Activated CD4-positive, CD25-positive, alpha-beta regulatory T cell treated with anti-CD3 and anti-CD28 coated beads, Interleukin-2, amount 50 U/mL, for 16 hours (primary cell): ENCODE data around the gene TTC23.

Experiments used
- DNase-seq: peaks from one replicate; pipeline ENCODE4 v3.0.0-alpha.2; 2020; ENCODE audit warnings: low read depth, low spot score

The TTC23 gene

GRCh38 chr15:99165020-99165790 lies 84.2 kb downstream of the TTC23 start:
- no peak for DNase-seq

GRCh38 chr15:99164119-99164518 lies 85.3 kb downstream of the TTC23 start:
- DNase-seq, result no peak

- DNase-seq, result no peak
Measured at GRCh38 chr15:99163271-99164062, 85.9 kb downstream of the TTC23 start.

- DNase-seq, result no peak
Measured at GRCh38 chr15:99158626-99159412, 90.6 kb downstream of the TTC23 start.

DNA sequence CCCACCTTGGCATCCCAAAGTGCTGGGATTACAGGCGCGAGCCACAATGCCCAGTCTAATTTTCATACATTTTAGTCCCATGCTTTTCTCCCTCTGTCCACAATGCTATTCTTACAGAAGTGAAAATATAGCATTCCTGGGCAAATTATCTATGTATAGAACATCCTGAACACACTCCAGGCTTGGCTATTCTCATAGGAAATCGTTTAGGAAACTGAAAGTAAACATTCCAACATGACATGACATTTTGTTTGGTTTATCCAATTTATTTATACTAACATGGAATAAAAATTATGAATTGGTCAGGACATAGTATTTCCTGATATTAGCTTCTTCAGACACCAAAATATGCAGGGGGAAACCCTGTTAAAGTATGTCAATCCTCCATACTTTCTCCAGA lies 91.9 kb downstream of the TTC23 start:
- no peak for DNase-seq

DNA sequence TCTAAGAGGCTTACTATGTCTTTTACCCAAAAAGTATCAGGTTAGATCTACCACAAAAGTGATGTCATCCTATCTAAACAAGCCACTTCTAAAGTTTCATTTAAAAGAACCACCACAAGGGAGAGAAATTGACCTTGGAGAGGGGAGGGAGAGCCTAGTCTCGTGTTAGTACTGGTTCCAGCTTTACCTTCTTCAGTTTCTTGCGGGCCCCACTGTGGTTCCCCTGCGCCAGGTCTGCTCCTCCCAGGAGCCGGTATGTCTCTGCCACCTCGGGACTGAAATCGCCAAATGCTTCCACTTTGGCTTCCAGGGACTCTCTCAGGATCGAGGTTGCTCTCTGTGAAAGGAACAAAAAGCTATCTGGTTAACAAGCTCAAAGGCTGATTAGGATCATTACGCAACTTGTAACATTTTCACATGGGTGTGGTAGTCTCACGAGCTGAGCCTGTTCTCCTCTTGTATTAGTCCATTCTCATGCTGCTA lies 93.4 kb downstream of the TTC23 start:
- DNase-seq, result no peak

DNA sequence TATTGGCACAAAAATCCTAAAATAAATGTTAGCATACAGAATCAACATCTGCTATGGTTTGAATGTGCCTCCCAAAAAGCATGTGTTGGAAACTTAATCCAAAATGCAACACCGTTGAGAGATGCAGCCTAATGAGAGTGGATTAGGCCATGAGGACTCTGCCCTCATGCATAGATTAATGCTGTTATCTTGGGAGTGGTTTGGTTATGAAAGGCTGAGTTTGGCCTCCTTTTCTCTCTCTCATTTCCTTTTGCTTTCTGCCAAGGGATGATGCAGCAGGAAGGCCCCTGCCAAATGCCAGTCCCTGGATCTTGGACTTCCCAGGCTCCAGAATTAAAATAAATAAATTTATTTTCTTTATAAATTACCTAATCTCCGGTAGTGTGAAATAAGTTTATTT lies 95.1 kb downstream of the TTC23 start:
- DNase-seq, result no peak

DNA sequence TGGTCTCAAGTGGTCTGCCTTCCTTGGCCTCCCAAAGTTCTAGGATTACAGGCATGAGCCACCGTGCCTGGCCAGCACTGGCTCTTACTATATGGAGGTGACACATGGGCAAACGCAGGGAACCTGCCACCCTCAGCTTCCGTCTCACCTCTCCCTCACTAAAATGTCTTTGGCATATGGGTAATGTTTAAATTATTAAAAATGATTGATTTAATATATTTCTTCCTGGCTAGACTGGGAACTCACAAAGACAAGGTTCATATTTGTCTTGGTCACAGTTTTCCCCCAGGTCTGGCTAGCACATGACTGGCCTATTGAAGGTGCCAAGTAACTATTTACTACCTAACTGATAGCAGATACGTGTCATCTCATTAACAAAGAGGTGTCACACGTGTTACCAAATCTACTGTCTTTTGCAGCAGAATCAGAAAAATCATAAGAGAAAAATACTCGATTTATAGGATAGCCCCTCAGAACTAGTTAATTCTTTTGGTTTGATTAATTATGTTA lies 96.3 kb downstream of the TTC23 start:
- no peak for DNase-seq

DNA sequence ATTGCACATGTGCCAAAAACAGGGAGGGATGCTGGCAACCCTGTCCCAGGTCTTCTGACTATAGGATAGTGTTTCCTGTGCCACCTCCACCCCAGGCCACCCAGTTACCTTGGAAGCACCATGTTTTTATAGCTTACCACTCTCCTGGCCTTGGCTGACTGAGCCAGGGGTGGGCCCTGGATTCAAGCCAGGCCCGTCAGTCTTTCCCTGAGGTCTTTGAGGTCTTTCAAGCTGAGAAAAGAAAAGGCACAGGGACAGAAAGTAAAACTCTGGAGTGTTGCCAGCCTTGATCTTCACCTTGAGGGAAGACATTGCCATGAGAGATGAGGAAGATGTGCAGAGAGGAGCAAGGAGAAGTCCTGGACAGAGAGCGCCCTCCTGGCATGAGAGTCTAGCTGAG lies 98.2 kb downstream of the TTC23 start:
- no peak for DNase-seq

GRCh38 chr15:99149366-99149765 lies 100.0 kb downstream of the TTC23 start:
- DNase-seq, result no peak

- DNase-seq, result no peak
Measured at GRCh38 chr15:99148851-99149276, 100.5 kb downstream of the TTC23 start.

DNA sequence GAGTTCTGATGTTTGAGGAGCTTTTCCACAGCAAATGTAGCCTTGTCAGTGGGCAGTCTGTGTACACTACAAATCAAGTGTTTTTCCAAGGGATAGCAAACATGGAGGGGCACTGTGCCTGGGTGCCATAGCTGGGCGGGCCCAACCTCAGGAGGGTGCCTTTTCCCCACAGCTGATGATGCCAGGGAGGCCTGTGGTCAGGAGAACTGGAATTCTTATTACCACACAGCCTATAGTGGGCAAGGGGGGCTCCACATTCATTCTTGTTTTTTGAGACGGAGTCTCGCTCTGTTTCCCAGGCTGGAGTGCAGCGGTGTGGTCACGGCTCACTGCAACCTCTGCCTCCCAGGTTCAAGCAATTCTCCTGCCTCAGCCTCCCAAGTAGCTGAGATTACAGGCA lies 102.7 kb downstream of the TTC23 start:
- DNase-seq, result no peak

GRCh38 chr15:99145778-99146177 lies 103.6 kb downstream of the TTC23 start:
- DNase-seq, result no peak

DNA sequence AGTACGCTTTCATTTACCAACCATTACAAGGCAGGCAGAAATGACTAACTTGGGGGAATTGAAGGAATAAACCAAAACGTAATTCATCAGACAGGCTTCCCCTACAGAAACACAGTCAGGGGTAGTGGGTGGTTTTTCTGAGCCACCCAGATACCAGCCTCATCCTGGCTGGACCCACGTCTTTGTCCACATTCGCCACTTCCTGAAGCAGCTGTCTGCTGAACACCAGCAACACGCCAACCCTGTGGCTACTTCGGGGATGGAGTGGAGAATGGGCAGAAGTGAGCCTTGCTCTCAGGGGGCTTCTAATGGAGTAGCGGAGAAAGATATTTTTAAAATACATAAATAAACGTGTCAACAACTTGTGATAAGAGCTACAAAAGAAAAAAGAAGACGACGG lies 104.4 kb downstream of the TTC23 start:
- DNase-seq, result no peak

DNA sequence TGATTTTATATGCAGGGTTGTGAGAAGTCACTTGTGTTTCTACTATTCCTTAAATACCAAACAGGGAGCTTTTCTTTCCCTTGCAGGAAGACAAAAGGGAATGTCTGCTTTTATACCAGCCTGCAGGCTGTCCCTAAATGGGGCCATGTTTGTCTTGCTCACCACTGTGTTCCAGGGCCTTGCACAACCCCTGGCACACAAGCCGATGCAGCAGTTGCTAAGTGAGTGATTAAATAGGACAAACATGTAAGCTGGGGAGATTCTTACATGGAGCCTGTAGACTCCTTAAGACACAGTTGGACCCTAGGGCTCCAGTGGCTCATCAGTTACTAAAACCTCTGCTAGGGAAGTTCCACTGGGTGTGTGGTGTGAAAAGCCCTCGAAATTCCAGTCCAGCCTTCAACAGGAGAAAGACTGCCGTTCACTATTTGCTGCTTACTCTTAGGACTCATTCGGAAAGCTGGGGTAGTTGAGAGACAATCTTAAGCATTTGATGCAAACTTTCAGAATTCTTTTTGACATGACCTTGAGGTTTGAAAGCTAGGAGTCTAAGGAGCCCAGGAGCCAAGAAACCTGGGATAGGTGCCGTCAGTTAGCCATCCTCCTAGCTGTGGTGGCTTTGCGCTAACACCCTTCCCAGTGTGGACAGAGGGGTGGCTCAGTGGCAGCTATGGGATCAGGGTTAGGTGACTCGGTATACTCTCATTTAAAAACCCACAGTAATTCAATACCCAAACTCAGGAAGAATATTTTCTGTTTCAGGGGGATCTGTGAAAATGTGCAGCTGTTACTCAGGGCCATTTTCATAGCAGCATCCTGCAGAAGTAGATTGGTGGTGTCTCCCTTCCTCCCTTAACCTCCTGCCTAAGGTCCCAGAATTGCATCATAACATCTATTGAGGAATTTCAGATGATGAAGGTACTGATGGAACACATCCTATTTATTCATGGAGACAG lies 105.4 kb downstream of the TTC23 start:
- DNase-seq, result no peak

- no peak for DNase-seq
Measured at GRCh38 chr15:99143242-99143641, 106.1 kb downstream of the TTC23 start.

GRCh38 chr15:99142562-99142961 lies 106.8 kb downstream of the TTC23 start:
- no peak for DNase-seq

DNA sequence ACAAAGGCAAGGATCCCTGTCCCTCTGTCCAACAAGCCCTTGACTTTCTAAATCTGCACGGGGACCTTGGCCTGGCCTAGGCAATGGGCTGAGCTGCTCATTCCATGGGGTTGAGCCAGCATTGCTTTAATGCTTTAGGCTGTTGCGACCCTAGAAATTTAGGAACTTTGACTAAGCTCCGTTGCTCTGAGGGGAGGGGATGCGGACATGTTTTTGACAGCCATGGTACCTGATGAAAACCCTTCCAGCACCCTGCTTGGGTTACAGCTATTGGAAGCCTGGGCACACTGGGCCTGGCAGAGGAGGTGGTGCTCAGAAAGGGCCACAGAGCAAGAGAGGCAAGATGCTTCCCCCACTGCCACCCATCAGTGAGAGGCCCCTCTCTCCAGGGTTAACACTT lies 107.4 kb downstream of the TTC23 start:
- DNase-seq, result no peak

GRCh38 chr15:99140590-99140989 lies 108.8 kb downstream of the TTC23 start:
- no peak for DNase-seq

GRCh38 chr15:99139276-99139675 lies 110.1 kb downstream of the TTC23 start:
- DNase-seq, result no peak

DNA sequence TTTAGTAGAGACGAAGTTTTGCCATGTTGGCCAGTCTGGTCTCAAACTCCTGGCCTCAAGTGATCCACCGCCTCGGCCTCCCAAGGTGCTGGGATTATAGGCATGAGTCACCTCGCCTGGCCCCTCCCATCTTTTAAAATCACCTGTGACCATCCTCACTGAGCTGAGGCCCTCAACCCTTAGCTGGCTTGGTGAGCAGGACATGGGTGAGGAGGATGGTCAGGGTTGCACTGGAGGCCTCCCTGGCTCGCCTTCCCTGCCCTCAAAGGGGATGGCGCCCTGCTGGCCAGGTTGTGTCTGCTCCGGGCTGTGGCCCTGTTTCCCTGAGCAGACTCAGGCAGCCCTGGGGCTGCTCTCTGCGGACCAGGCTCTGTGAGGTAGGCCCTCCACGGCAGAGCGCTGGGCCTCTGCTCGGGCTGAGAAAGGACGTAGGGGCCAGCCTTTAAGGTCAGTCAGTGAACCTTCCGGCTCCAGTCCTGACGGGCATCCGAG lies 110.8 kb downstream of the TTC23 start:
- DNase-seq, result no peak
